HG03060 (cell line): ENCODE measurements around the gene CYP17A1.
"Not testable (repeated sequence)": the region's sequence is repeated elsewhere in the genome, so short reads cannot be mapped to it uniquely, and the experiment has no call there.

ENCODE experiments used
- ATAC-seq: cut with Tn5 transposase; IDR thresholded peaks from one replicate; pipeline ENCODE4 v1.9.1; 2021; ENCODE audit warnings: low read depth, moderate number of reproducible peaks; ENCODE audit not compliant: unreplicated experiment

The CYP17A1 gene

DNA sequence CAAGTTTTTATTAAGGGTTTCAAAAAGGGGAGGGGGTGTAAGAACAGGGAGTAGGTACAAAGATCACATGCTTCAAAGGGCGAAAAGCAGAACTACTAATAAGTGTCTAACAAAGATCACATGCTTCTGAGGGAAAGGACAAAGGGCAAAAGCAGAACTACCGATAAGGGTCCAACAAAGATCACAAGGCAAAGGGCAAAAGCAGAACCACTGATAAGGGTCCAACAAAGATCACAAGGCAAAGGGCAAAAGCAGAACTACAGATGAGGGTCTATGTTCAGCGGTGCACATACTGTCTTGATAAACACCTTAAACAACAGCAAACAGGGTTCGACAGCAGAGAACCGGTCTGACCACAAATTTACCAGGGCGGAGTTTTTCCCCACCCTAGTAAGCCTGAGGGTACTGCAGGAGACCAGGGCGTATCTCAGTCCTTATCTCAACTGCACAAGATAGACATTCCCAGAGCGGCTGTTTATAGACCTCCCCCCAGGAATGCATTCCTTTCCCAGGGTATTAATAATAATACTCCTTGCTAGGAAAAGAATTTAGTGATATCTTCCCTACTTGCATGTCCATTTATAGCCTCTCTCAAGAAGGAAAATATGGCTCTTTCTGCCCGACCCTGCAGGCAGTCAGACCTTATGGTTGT lies 1.2 kb upstream of the CYP17A1 start:
- ATAC-seq: not testable (repeated sequence)

- no peak for ATAC-seq
Observed at GRCh38 chr10:102835007-102835482, 2.2 kb downstream of the CYP17A1 start.

GRCh38 chr10:102834143-102834542 lies 3.1 kb downstream of the CYP17A1 start:
- no peak for ATAC-seq

DNA sequence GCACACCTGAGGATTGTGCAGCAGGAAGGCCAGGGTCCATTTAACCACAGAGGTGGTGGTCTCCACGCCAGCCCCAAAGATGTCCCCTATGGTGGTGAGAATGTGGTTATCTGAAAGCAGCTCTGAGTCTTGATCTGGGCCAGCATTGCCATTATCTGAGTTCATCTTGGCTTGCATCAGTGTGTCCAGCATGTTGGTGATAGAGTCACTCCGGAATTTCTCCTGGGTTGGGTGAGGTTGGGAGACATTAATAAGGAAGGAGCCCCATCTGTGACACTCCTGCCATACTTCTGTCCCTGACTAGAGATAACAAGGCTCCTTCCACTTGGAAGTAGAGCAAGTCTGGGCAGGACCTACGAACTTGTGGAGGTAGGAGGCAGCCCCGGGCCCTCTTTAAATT lies 4.2 kb downstream of the CYP17A1 start:
- ATAC-seq: no peak

GRCh38 chr10:102832248-102832647 lies 5.0 kb downstream of the CYP17A1 start:
- no peak for ATAC-seq

- no peak for ATAC-seq
Observed at GRCh38 chr10:102831322-102832071, 5.7 kb downstream of the CYP17A1 start.

DNA sequence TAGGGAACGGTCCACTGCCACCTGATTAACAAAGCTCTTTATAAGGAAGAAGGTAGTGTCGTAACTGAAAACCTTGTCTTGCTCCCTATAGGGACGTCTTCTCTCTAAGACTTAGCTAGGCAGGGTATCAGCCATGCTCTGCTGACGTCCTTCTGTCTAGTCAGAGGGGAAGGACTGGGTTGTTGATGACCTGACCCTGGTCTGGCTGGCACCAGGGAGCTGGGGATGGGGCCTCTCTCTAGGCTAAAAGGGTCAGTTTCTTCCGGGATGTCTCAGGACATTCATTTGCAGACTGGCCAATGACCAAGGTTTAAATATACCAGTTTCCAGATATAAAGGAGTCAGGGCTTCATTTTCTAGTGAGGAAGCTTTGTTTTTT lies 9.6 kb downstream of the CYP17A1 start:
- no peak for ATAC-seq

GRCh38 chr10:102826148-102826796 lies 10.9 kb downstream of the CYP17A1 start:
- ATAC-seq: no peak

DNA sequence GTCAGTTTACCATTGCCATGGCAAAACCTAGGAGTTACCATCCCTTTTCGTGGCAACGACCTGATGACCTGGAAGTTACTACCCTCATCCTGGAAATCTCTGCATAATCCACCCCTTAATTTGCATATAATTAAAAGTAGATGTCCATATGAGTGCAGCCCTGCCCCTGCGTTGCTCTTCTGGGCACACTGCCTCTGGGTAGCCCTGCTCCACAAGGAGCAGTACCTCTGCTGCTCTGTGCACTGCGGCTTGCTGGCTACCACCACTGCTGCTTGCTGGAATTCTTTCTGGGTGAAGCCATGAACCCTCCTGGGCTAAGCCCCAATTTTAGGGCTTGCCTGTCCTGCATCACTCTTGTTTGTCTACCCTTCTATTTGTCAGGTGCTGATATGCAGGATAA lies 12.5 kb downstream of the CYP17A1 start:
- ATAC-seq: no peak

DNA sequence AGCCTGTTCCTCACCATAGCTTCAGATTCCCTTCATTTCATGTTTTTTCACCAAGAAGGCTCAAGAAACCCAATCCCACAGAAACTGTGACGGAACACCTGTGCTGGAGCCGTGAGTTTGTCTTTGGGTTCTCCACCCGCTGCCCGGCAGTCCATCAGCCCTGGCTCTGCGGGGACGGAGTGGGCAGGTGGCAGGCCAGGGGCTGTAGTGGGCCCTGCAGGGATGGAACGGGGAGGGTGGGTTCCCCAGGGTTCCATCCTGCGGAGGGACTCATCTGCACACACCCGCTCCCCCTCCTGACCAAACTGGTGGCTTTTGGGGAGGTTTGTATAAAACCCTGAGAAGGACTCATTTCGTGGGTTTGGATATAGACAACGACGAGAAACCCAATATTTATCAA lies 15.0 kb downstream of the CYP17A1 start:
- no peak for ATAC-seq

DNA sequence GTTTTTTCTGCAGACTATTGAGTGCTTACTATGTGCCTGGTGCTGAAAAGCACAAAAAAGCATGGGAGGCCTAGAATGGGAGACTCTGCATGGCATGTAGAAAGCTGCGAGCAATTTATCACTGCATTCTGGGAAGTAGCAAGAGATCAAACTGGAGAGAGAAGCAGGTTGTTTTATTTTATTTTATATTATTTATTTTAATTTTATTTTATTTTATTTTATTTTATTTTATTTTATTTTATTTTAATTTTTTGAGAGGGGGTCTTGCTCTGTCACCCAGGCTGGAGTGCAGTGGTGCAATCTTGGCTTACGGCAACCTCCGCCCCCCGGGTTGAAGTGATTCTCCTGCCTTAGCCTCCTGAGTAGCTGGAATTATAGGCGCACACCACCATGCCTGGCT lies 17.2 kb downstream of the CYP17A1 start:
- ATAC-seq: not testable (repeated sequence)

GRCh38 chr10:102819054-102819453 lies 18.2 kb downstream of the CYP17A1 start:
- ATAC-seq: no peak

DNA sequence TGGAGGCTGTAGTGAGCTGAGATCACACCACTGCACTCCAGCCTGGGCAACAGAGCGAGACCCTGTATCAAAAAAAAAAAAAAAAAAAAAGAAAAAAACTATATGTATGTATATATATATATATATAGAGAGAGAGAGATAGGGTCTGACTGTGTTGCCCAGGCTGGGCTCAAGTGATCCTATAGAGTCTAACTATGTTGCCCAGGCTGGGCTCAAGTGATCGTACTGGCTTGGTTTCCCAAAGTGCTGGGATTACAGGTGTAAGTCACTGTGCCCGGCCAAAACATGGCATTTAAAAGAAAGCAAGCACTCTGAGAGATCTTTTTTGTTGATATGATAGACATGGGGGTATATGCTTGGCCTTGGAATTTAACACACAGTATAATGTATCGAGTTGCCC lies 20.0 kb downstream of the CYP17A1 start:
- ATAC-seq: no peak

GRCh38 chr10:102815790-102816549 lies 21.2 kb downstream of the CYP17A1 start:
- ATAC-seq: no peak

- no peak for ATAC-seq
Observed at GRCh38 chr10:102814873-102815661, 22.1 kb downstream of the CYP17A1 start.

DNA sequence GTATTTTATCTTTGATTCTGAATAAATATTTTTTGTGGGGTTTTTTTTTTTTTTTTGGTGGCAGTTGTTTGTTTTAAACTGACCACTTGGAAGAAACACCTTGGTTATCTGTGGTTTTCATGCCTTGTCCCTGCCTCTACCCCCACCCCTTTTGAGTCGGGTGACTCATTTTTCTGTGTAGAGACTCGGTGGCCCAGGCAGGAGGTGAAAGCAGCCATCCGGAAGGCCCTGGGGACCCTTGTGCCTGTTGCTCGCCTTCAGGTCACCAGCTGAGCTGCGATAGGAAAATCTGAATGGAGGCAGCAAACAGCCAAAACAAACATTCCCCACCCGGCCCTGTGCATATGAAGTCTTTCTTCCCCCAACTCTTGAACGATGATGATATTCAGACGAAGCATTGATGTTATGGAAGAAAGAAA lies 22.8 kb downstream of the CYP17A1 start:
- no peak for ATAC-seq

DNA sequence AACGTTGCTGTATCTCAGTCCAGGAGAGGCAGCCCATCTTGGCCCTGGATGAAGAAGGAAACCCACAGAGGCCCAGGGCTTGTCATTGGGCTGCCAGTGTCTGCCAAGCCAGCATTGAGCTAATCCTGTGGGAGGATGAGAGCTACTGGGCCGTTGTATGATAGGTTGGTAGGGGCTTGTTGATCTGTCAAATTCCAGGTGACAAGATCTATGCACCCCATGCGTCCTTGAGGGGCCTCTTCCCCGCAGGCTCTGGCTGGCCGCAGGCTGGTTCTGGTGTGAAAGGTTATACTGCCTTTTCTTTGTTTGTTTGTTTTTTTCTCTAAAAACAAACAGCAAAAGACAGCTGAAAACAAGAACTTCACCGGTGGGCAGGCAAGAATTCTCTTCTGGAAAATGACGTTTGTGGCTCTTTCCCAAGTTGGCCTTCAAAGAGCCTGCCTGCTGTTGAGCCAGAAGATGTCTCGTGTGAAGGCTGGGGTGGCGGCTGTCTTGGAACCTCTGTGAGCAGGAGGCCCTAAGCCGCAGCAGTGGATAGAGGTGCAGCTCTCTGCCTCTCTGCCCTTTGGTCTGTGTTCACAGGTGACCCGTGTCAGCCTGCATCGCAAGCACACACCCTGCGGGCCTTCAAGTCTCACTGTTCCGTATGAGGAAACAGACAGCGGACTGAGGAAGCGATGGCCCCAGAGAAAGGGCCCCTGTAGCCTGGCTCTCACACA lies 23.3 kb downstream of the CYP17A1 start:
- ATAC-seq: no peak

GRCh38 chr10:102813017-102813541 lies 24.1 kb downstream of the CYP17A1 start:
- no peak for ATAC-seq

DNA sequence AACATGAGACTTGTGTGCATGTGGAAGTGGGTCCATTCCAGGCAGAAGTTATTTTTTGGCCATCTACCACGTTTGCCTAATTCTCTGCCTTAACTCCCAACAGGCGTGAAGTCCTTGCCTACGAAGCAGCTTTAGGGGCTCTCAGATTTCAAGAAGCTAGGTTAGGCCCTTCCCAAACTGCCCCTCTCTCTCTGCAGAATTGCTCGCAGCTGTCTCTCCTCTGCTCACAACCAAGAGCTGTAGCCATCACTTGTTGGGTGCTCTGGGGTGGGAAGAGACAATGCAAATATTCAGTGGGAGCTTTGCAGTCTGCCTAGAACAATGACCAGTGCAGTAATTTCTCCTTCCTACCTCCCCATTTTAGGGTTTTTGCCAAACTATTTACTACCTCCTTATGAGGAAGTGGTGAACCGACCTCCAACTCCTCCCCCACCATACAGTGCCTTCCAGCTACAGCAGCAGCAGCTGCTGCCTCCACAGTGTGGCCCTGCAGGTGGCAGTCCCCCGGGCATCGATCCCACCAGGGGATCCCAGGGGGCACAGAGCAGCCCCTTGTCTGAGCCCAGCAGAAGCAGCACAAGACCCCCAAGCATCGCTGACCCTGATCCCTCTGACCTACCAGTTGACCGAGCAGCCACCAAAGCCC lies 24.9 kb downstream of the CYP17A1 start:
- no peak for ATAC-seq
